ENCODE results near the gene CRKL. TPM values are rescaled to one million over a fixed set of nuclear protein-coding genes. Genes with fewer than 3 reads are reported as not detected.

Gene CRKL
- total RNA-seq, 1 donor from 2014 or later: 86.3 TPM

GRCh38 chr22:20982563-20982882 lies 65.3 kb downstream of the CRKL start:
- no peak for TF ChIP-seq CTCF (IDR thresholded peaks at IDR 0.05; ENCODE audit: unreplicated experiment)
- peaks cover 2% of the 10 kb centered on the region for H3K36me3 Mint-ChIP-seq (ENCODE audit: insufficient read depth)
- H3K4me3 Mint-ChIP-seq (ENCODE audit: low read depth): peak overlapping the region; percentile 96
- H3K9me3 Mint-ChIP-seq (ENCODE audit: low read depth): peaks cover 3% of the 10 kb centered on the region
- H3K27ac Mint-ChIP-seq: peak overlapping the region; percentile 39
- peaks cover 2% of the 10 kb centered on the region for H3K27me3 Mint-ChIP-seq
- H3K4me1 Mint-ChIP-seq (ENCODE audit: low read depth): peaks cover 21% of the 10 kb centered on the region
- no peak for DNase-seq (ENCODE audit: low spot score, unreplicated experiment)

GRCh38 chr22:20983081-20983771 lies 66.0 kb downstream of the CRKL start:
- no peak for TF ChIP-seq CTCF (IDR thresholded peaks at IDR 0.05; ENCODE audit: unreplicated experiment)

GRCh38 chr22:20985720-20986119 lies 68.5 kb downstream of the CRKL start:
- Mint-ChIP-seq H3K9me3 (ENCODE audit: low read depth) (no peaks in the 10 kb centered on the region), H3K27me3 (no peaks in the 10 kb centered on the region), H3K36me3 (ENCODE audit: insufficient read depth) (peaks cover 4% of the 10 kb centered on the region), H3K4me1 (ENCODE audit: low read depth) (peaks cover 12% of the 10 kb centered on the region), H3K27ac (no peak overlapping the region), H3K4me3 (ENCODE audit: low read depth) (no peak overlapping the region)
- TF ChIP-seq CTCF (IDR thresholded peaks at IDR 0.05; ENCODE audit: unreplicated experiment): no peak
- DNase-seq (ENCODE audit: low spot score, unreplicated experiment): no peak

More at GRCh38 chr22:20983081-20983771, 66.0 kb downstream of the CRKL start:
- Mint-ChIP-seq H3K4me1 (ENCODE audit: low read depth) (peaks cover 21% of the 10 kb centered on the region), H3K9me3 (ENCODE audit: low read depth) (peaks cover 3% of the 10 kb centered on the region), H3K4me3 (ENCODE audit: low read depth) (peak overlapping the region; percentile 96), H3K36me3 (ENCODE audit: insufficient read depth) (peaks cover 2% of the 10 kb centered on the region), H3K27me3 (peaks cover 2% of the 10 kb centered on the region), H3K27ac (no peak overlapping the region)
- no peak for DNase-seq (ENCODE audit: low spot score, unreplicated experiment)

- peaks cover 8% of the 10 kb centered on the region for H3K4me1 Mint-ChIP-seq (ENCODE audit: low read depth)
Measured at GRCh38 chr22:20986365-20986764, 69.2 kb downstream of the CRKL start.

GRCh38 chr22:20987375-20987774 lies 70.2 kb downstream of the CRKL start:
- Mint-ChIP-seq H3K36me3 (ENCODE audit: insufficient read depth) (peaks cover 4% of the 10 kb centered on the region), H3K4me1 (ENCODE audit: low read depth) (peaks cover 5% of the 10 kb centered on the region), H3K4me3 (ENCODE audit: low read depth) (no peak overlapping the region), H3K27ac (no peak overlapping the region), H3K27me3 (no peaks in the 10 kb centered on the region), H3K9me3 (ENCODE audit: low read depth) (no peaks in the 10 kb centered on the region)
- TF ChIP-seq CTCF (IDR thresholded peaks at IDR 0.05; ENCODE audit: unreplicated experiment): no peak
- DNase-seq (ENCODE audit: low spot score, unreplicated experiment): no peak

More at GRCh38 chr22:20986365-20986764, 69.2 kb downstream of the CRKL start:
- no peak overlapping the region for H3K27ac Mint-ChIP-seq
- no peak overlapping the region for H3K4me3 Mint-ChIP-seq (ENCODE audit: low read depth)
- no peak for DNase-seq (ENCODE audit: low spot score, unreplicated experiment)
- no peak for TF ChIP-seq CTCF (IDR thresholded peaks at IDR 0.05; ENCODE audit: unreplicated experiment)
- H3K9me3 Mint-ChIP-seq (ENCODE audit: low read depth): no peaks in the 10 kb centered on the region
- H3K27me3 Mint-ChIP-seq: no peaks in the 10 kb centered on the region
- peaks cover 4% of the 10 kb centered on the region for H3K36me3 Mint-ChIP-seq (ENCODE audit: insufficient read depth)

All from progenitor cell of endocrine pancreas (in vitro differentiated cells).